ENCODE results near the gene CELA3B.
"Not testable (repeated sequence)": the region's sequence is repeated elsewhere in the genome, so short reads cannot be mapped to it uniquely, and the experiment has no call there.

Gene CELA3B

GRCh38 chr1:21980515-21981220, 3.8 kb downstream of the CELA3B start:
- DNase-seq = not testable (repeated sequence)

- not testable (repeated sequence) for DNase-seq
These were observed 4.4 kb downstream of the CELA3B start for GRCh38 chr1:21981253-21981652.

- DNase-seq = not testable (repeated sequence)
These were observed 5.3 kb downstream of the CELA3B start for GRCh38 chr1:21982122-21982521.

- DNase-seq = not testable (repeated sequence)
These were observed 6.7 kb downstream of the CELA3B start for GRCh38 chr1:21983539-21983938.

- not testable (repeated sequence) for DNase-seq
These were observed 9.1 kb downstream of the CELA3B start for GRCh38 chr1:21985893-21986292.

GRCh38 chr1:21986386-21986785, 9.6 kb downstream of the CELA3B start:
- DNase-seq = not testable (repeated sequence)

GRCh38 chr1:21989672-21990393, 13.0 kb downstream of the CELA3B start:
- DNase-seq = not testable (repeated sequence)

- DNase-seq = not testable (repeated sequence)
These were observed 15.4 kb downstream of the CELA3B start for GRCh38 chr1:21992186-21992585.

- not testable (repeated sequence) for DNase-seq
These were observed 17.9 kb downstream of the CELA3B start for GRCh38 chr1:21994716-21995115.

GRCh38 chr1:21996663-21996970, 19.8 kb downstream of the CELA3B start:
- DNase-seq = not testable (repeated sequence)

GRCh38 chr1:21997891-21998623, 21.2 kb downstream of the CELA3B start:
- not testable (repeated sequence) for DNase-seq

- DNase-seq = not testable (repeated sequence)
These were observed 21.9 kb downstream of the CELA3B start for GRCh38 chr1:21998624-21999294.

GRCh38 chr1:21999645-22000044, 22.8 kb downstream of the CELA3B start:
- not testable (repeated sequence) for DNase-seq

- DNase-seq = no peak
These were observed 24.6 kb downstream of the CELA3B start, which contains the start of gene CELA3A for GRCh38 chr1:22001409-22001808. TSS of gene CELA3A (plus strand) at chr1:22001657. CDS start at chr1:22001675, 18 bp downstream.

- not testable (repeated sequence) for DNase-seq
These were observed 25.6 kb downstream of the CELA3B start for GRCh38 chr1:22002461-22002860.

GRCh38 chr1:22002875-22003274, 26.1 kb downstream of the CELA3B start:
- not testable (repeated sequence) for DNase-seq

GRCh38 chr1:22003959-22004358, 27.1 kb downstream of the CELA3B start:
- DNase-seq = not testable (repeated sequence)

GRCh38 chr1:22005261-22006149, 28.7 kb downstream of the CELA3B start:
- DNase-seq = not testable (repeated sequence)

- DNase-seq = not testable (repeated sequence)
These were observed 29.9 kb downstream of the CELA3B start for GRCh38 chr1:22006736-22007135.

GRCh38 chr1:22007262-22007661, 30.4 kb downstream of the CELA3B start:
- DNase-seq = not testable (repeated sequence)

- DNase-seq = not testable (repeated sequence)
These were observed 32.7 kb downstream of the CELA3B start for GRCh38 chr1:22009566-22009965.

- not testable (repeated sequence) for DNase-seq
These were observed 35.9 kb downstream of the CELA3B start for GRCh38 chr1:22012752-22013151.
